KMS-11 (cell line): ENCODE measurements around the gene SRPX.
A peak's percentile ranks its signal among the peaks of the same experiment; 100 is the strongest.

Source experiments
- H2AFZ ChIP-seq: fragments of 200-600 bp; sonication (generic); 2 replicates; pipeline ENCODE4 v1.6.1; 2016; ENCODE audit warnings: antibody characterized with exemption, mixed run types, low read depth
- H3K27ac ChIP-seq: fragments of 200-600 bp; sonication (generic); 2 replicates; pipeline ENCODE4 v1.6.1; 2016; ENCODE audit warnings: mild to moderate bottlenecking, mixed run types
- H3K27me3 ChIP-seq: fragments of 200-600 bp; sonication (generic); 2 replicates; pipeline ENCODE4 v1.6.1; 2017; ENCODE audit warnings: mild to moderate bottlenecking, low read depth, mixed run types, moderate library complexity; ENCODE audit not compliant: insufficient read depth
- H3K36me3 ChIP-seq: fragments of 200-600 bp; sonication (generic); 2 replicates; pipeline ENCODE4 v1.6.1; 2017; ENCODE audit warnings: mild to moderate bottlenecking, mixed run types; ENCODE audit not compliant: insufficient read depth
- H3K4me1 ChIP-seq: fragments of 200-600 bp; sonication (generic); 2 replicates; pipeline ENCODE4 v1.6.1; 2016; ENCODE audit warnings: mild to moderate bottlenecking, low read depth, mixed run types; ENCODE audit not compliant: poor library complexity, severe bottlenecking
- H3K4me2 ChIP-seq: fragments of 200-600 bp; sonication (generic); 2 replicates; pipeline ENCODE4 v1.7.0; 2016; ENCODE audit warnings: mild to moderate bottlenecking, mixed run types
- H3K4me3 ChIP-seq: fragments of 200-600 bp; sonication (generic); IDR thresholded peaks from 2 replicates; pipeline ENCODE4 v1.6.1; 2017; ENCODE audit warnings: low read depth, low read length, mixed read lengths; ENCODE audit not compliant: insufficient read depth
- H3K79me2 ChIP-seq: fragments of 200-600 bp; sonication (generic); 2 replicates; pipeline ENCODE4 v1.6.1; 2016; ENCODE audit warnings: low read depth, mixed run types; ENCODE audit not compliant: insufficient read depth
- H3K9ac ChIP-seq: fragments of 200-600 bp; sonication (generic); 2 replicates; pipeline ENCODE4 v1.6.1; 2016; ENCODE audit warnings: mild to moderate bottlenecking, mixed run types
- H4K20me1 ChIP-seq: fragments of 200-600 bp; sonication (generic); 2 replicates; pipeline ENCODE4 v1.6.1; 2016; ENCODE audit warnings: mild to moderate bottlenecking, mixed run types; ENCODE audit not compliant: insufficient read depth
- CTCF ChIP-seq: fragments of 200-600 bp; sonication (generic); conservative IDR thresholded peaks from 2 replicates; pipeline ENCODE4 v1.6.1; 2017; ENCODE audit warnings: low read depth, mild to moderate bottlenecking, antibody characterized with exemption, low read length, moderate library complexity, mixed read lengths

The SRPX gene

DNA sequence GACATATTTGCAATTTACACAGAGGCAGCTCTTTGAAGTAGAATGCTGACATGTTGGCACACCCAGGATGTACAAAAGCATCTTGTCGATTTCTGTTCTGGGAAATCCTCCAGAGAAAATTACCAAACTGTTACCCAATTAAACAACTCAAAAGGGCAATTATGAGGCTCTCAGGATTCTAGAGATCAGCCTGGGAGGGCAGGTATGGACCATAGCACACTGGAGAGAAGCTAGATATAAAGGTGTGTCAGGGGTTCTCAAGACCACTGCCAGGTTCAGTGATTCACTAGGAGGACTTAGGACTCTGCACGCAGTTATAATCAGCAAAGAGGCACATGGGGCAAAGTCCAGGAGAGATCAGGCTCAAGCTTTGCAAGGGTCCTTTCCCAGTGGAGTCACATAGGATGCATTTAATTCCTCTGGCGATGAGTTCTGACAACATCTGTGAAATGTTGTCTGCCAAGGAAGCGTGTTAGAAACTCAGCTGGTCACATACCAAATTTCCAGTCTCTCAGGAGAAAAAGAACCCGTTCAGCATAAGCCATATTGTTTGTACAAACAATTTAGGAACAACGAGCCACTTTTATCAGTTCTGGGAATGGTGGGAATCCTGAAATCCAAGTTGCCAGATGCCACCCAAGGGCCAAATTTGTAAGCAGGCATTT is 113.5 kb downstream of the SRPX start:
- Histone ChIP-seq H3K4me2 (no peak overlapping the region), H4K20me1 (no peaks in the 10 kb centered on the region), H3K27ac (no peak overlapping the region), H2AFZ (no peak overlapping the region), H3K4me3 (no peak overlapping the region), H3K27me3 (no peaks in the 10 kb centered on the region), H3K36me3 (no peaks in the 10 kb centered on the region), H3K4me1 (peaks cover 53% of the 10 kb centered on the region), H3K79me2 (no peaks in the 10 kb centered on the region), H3K9ac (no peak overlapping the region)
- TF ChIP-seq CTCF, result no peak

- Histone ChIP-seq H3K27me3 (no peaks in the 10 kb centered on the region), H3K9ac (no peak overlapping the region), H3K27ac (peak overlapping the region; percentile 74; the same call in 1 of the 2 replicates), H3K36me3 (no peaks in the 10 kb centered on the region), H2AFZ (no peak overlapping the region), H4K20me1 (no peaks in the 10 kb centered on the region), H3K4me2 (peak overlapping the region; percentile 55), H3K4me1 (peaks cover 53% of the 10 kb centered on the region), H3K4me3 (no peak overlapping the region), H3K79me2 (no peaks in the 10 kb centered on the region)
- no peak for TF ChIP-seq CTCF
These were observed 115.4 kb downstream of the SRPX start for GRCh38 chrX:38105216-38105725.

- no peak for TF ChIP-seq CTCF
- H3K4me3 ChIP-seq, result no peak overlapping the region
- H2AFZ ChIP-seq, result peak overlapping the region; percentile 27; the same call in 1 of the 2 replicates
- H3K27me3 ChIP-seq, result no peaks in the 10 kb centered on the region
- H3K79me2 ChIP-seq, result no peaks in the 10 kb centered on the region
- peak overlapping the region; percentile 74 for H3K27ac ChIP-seq
- H3K4me1 ChIP-seq, result peaks cover 53% of the 10 kb centered on the region
- H3K9ac ChIP-seq, result peak overlapping the region; percentile 15; the same call in 1 of the 2 replicates
- H3K36me3 ChIP-seq, result no peaks in the 10 kb centered on the region
- no peaks in the 10 kb centered on the region for H4K20me1 ChIP-seq
- peak overlapping the region; percentile 55 for H3K4me2 ChIP-seq
These were observed 116.5 kb downstream of the SRPX start for GRCh38 chrX:38103857-38104812.

DNA sequence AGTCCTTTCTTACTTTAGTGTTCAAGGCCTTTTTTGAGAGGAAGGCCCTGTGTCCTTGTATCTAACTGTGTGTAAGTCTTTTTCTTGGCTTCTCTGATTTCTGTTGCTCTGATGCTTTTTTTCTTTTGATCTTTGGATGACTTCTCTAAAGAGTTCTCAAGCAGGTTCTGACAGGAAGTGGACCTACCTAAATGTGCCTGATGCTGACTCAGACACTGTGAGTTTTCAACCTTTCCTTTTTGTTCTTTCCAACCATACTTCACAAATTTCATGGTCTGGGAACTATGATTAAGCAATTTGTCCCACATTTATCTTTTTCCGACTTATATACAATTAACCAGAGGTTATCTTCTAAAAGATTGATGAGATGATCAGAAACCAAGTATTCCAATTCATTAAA is 117.8 kb downstream of the SRPX start:
- peak overlapping the region; percentile 19; the same call in 1 of the 2 replicates for H2AFZ ChIP-seq
- no peaks in the 10 kb centered on the region for H4K20me1 ChIP-seq
- H3K79me2 ChIP-seq, result no peaks in the 10 kb centered on the region
- peaks cover 53% of the 10 kb centered on the region for H3K4me1 ChIP-seq
- TF ChIP-seq CTCF, result no peak
- no peak overlapping the region for H3K9ac ChIP-seq
- no peak overlapping the region for H3K4me3 ChIP-seq
- H3K27ac ChIP-seq, result peak overlapping the region; percentile 74
- H3K27me3 ChIP-seq, result no peaks in the 10 kb centered on the region
- no peaks in the 10 kb centered on the region for H3K36me3 ChIP-seq
- H3K4me2 ChIP-seq, result peak overlapping the region; percentile 55
